T follicular helper cell (primary cell): ENCODE measurements around the gene KIRREL3.

Experiments
- DNase-seq: peaks from one replicate; pipeline ENCODE4 v3.0.0-alpha.2; 2020; ENCODE audit warnings: low read depth

KIRREL3 gene

DNA sequence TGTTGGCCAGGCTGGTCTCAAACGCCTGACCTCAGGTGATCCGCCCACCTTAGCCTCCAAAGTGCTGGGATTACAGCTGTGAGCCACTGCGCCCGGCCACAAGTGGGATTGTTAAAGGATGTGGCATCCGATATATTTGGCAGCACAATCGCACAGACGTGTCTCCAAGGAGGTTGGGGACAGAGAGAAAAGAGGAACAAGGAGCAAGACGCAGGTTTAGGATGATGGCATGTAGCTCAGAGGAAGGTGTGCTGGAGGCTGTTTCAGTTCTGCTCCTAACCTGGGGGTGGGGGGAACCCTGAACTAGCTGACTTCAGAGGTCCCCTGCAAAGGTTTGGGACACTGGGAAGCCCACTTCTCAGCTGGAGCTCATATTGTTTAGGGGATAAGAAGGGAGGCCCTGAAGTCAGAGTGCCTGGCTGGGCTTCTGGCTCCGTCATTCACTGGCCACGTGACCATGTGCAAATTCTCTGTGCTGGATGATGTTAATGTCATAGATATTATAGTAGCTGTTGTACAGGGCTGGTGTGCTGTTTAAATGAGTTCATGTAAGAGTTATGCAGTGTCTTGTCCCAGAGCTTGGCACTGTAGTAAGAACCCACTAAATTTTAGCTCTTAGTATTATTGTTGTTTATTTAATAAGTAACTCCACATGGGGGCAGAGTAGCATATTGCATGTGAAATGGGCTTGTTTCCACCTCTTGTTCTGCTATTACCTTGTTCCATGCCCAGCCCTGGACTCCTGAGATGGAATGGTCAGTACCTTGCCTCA lies 515.4 kb downstream of the KIRREL3 start:
- no peak for DNase-seq

DNA sequence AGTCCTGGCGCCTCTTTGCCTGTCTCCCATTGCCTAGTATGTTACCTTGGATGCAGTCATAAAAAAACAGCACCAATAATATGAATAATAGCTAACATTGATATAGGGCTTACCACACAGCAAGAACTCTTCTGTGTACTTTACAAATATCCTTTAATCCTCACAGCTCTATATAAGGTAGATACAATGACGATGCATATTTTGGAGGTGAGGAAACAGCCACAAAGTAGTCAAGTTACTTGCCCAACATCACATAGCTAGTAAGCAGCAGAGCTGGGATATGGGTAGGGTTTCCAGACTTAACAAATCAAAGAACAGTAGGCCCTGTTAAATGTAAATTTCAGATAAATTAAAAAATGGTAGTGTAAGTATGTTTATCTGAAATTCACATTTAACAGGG lies 516.3 kb downstream of the KIRREL3 start:
- DNase-seq, result no peak

DNA sequence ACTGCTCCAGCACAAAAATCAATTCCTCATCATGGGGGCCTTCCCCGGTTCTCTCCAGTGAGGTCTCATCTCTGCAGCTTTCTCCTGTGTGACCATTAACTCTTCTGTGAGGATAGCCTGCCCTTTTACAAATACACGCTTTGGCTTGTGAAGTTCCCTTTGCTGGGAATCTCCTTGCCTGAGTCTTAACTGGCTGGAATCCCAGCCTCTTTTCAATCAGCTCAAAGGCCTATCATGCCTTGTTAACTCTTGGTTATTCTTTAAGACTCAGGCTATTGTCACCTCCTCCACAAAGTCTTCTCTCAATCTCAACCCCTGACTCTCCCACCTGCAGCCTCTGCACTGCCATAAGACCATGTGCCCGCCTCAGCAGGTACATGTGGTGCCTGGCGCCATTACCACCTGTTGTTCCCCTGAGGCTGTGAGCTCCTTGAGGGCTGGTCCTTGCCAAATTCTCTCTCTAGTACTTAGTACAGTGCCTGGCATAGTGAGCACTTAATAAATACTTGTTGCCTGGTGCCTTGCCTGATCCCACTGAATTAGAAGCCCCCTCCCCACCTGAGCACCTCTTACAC lies 516.9 kb downstream of the KIRREL3 start:
- no peak for DNase-seq

DNA sequence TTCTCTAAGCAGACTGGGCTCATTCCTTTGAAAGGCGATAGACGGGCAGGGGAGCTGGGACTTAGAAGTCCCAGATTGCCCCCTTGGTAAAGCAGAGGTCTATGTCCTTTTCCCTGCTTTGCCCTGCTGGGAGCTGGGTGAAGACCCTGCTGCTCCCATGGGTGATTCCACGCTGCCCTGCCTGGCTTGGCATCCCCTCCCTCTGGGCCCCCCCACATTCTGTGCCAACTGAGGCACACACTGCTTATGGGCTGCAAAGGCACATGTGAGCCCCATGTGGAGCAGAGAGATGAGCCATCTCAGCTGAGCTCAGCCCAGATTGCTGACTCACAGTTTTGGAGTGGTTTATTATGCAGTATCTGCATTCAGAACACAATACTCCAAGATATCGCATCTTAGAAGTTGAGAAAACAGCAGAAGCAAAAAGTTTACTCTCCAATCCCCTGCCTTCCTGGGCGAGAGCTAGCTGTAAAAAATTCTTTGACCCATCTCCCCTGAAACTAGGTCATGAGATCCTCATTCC lies 517.9 kb downstream of the KIRREL3 start:
- no peak for DNase-seq

DNA sequence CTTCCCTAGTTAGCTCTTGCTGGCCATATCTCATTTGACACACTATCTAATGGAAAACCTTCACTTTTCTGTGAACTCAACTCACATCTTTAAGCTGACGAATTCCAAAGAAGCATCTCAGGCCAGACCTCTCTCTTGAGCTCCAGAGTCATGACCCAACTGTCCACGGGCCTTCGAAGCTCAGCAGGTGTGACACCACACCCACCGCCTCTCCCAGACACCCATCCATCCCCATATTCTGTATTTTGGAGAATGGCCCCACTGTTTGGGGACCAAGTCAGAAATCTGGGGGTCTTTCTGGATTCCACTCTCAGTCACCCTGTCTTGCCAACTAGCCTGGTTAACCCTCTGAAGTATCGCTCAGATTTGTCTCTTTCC lies 519.3 kb downstream of the KIRREL3 start:
- no peak for DNase-seq

DNA sequence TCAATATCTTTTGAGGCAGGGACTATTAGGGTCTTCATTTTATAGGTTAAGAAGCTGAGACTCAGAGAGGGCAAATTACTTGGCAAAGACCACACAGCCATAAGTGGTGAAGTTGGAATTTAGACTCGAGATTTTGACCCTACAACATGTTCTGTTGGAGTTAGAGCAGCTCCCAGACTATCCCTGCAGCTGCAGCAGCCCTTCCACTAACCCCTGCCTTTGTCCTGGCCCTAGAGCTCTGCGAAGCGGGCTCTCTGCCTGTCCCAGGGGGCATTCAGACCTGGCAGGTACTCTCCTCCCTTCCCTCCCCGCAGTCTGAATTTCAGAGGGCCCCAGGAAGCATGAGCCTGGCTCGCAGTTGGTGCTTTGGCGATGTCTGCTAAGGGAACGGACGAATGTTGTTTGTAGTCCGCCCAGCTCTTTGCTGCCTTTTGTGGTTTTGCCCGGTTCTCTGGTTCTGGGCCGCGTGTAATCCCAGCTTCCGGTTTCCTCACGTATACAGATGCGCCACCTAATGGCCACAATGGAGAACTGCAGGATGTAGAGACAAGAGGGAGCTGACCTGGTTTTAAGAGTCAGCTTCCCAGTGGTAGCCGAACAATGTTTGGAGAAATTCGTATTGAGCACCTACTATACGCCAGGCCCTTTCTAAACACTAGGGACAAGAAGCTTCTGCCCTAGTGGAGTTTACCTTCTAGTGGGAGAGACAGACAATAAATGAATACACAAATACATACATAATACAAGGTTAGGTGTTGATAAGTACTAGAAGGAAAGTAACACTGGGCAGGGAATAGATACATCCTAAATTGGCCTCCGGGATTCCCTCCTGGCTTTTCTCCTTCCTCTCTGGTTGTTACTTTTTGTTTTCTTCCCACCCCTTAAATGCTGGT lies 519.9 kb downstream of the KIRREL3 start:
- DNase-seq, result peak; percentile 47

DNA sequence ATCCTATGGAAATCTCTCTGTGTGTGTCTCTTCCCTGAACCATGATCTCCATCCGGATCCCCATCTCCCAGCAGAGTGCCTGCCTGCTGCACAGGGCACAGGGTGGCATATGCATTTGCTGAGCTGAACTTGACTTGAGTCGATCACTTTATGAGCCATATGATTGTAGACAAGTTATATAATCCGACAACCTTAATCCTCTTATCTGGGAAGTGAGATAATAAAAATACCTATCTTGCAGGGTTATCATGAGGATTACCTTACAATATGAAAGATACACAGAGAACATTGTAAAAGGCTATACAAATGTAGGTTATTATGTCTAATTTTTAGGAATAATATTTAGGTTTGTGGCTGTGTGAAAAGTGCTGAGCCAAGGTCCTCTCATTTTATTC lies 520.6 kb downstream of the KIRREL3 start:
- DNase-seq, result no peak

DNA sequence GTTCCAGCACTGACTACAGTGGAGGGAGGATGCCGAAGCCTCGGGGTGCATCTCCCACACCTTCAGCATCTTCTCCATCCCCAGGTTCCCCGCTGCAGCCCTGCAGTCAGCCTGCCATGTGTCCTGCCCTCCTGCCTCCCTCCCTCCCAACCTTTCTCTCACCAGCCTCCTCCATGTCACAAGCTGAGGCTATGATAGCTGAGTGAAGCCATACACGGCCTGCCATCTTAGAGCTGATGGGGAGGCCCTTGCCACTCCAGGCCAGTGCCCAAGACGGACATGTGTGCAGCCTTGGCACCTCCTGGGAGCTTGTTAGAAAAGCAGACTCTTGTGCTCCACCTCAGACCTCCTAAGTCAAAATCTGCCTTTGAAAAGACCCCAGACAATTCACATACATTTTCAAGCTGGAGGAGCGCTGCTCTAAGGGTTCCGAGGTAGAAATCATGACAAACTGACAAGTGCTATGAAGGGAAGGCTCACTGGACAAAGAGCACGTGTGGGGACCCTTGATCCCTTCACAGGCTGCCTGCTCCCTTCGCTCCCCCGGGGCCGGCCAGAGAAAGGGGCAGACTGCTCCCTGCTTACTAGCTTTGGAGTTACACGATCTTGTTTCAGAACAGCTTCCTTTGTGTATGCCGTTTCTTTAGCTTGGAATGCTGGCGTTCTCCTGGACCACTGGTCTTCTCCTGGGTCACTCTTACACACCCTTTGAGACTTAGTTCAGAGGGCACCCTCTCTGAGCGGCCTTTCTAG lies 521.2 kb downstream of the KIRREL3 start:
- no peak for DNase-seq

DNA sequence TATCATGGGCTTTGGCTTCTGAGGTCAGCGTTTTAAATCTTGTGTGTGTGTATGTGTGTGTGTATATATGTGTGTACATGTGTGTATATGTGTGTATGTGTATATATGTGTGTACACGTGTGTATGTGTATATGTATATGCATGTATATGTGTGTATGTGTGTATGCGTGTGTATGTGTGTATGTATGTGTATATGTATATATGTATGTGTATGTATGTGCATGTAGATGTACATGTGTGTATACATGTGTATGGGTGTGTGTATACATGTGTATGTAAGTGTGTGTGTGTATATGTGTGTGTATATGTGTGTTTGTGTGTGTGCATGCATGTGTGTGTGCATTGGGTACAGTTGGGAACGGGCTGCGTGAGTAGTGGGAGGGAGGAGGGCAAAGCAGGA lies 522.1 kb downstream of the KIRREL3 start:
- no peak for DNase-seq

DNA sequence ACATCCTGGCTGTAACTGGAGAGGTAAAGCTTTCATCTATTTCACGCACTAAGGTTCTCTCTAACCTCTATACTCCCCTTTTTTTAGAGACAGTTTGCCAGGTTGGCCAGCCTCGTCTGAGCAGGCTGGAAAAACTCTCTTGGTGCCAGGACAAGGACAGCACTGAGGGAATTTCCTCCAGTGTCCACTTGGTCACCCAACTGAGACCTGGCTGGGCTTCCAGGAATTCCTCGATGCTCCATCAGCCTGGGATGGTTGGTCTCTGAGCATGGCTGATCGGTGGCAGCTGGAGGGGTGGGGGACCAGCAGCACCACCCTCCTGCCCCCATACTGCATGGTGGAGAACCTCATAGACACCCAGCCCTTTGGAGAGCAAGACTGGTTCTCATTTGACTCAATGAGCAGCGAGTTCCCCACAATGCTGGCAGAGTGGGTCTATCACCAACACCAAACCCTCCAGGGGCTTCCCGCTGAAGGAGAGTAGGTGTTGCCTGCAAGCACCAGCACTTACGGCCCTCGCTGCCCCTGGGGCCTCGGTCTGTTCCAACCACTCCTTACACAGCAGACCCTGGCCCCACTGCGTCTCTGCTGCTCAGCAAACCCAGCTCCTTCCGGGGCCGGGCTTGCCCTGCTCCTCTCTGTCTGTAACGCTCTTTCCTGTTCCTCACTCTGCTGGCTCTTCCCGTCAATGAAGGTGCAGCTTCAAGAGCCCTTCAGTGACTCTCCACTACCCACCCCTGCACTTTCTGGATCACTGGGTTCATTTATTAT lies 522.9 kb downstream of the KIRREL3 start:
- DNase-seq, result no peak

DNA sequence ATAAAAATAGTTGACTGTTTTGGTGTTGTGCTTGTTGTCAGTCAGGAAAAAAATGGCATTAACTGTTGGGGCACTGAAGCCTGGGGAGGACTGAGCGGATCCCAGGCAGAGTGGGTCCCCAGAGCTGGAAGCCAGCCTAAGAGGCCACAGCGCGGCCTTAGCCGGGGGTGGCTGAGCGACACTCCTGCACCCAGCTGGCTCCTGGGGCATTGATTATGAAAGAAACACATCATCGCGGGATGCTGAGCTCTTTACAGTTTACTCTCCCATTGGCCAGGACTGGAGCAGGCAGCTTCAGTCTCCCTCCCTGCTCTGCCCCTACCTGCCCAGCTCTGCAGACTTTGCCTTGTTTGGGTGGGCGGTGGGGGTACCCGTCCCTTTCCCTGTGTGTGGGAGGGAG lies 523.6 kb downstream of the KIRREL3 start:
- DNase-seq, result no peak

DNA sequence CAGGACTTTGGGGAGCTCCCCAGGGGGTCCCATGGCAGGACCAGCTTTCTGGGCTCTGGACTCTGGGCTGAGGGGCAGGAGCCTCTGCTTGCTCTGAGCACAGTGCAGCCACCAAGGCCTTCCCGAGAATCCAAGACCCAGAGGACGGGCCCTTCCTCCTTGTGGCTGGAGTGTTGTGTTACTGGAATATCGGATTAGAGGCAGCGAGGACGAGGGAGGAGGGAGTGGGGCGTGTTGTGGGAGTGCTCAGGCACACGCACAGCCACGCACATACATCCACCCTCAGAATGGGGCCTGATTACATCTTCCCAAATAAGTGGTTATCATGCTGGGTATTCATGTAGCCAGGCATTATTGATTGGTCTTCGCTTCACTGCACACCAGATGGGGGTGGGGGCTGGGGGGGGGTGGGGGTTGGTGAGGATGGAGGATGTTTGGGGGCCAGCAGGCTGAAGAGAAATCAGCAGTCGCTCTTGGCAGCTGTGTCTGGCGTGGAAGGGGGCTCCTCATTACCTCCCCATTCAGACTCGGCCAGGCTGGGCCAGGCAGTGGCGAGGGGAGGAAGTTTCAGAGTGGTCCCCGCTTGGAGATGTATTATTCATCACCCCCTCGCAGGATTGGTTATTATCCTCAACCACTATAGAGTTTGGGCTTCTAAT lies 524.2 kb downstream of the KIRREL3 start:
- no peak for DNase-seq

DNA sequence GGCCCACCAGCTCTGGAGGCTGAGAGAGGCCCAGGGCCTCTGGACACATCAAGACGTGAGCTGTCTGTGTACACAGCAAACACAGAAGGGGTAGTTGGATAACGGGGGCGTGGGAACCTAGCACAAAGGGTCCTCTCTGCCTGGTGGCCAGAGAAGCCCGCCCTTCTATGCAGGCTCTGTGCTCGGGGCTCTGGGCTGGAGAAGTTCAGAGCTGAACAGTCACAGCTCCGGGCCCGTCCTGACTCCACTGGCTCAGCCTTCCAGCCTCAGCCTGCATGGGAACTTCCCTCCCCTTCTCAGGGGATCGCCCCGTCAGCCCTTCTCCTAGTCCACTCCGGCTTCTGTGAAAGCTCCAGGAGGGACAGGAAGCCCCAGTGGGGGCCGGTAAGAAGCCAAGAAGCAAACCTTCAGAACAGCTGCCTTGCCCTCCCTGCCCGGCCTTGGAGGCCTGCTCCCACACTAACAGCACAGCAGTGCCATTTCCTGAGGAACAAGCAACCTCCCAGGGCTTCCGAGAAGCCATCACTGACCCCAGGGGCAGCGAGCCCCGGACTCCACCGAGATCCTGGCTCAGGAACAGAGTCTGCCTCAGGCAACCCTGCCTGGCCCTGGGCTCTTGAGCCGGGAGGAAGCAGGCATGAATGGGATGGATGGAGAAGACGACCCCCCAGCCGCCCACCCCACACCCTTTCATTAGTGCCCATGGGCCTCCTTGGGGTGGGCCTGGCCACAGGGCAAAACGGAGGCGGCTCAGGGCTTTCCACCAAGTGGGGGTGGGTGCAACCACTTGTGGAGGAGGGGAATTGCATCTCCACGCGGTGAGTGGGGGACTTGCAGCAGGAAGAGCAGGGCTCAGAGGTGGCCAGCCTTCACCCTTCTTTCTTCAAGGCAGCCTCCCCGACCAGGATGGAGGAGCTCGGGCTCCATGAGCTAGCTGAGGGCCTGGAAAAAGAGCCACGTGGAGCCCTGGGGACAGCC lies 525.3 kb downstream of the KIRREL3 start:
- no peak for DNase-seq

DNA sequence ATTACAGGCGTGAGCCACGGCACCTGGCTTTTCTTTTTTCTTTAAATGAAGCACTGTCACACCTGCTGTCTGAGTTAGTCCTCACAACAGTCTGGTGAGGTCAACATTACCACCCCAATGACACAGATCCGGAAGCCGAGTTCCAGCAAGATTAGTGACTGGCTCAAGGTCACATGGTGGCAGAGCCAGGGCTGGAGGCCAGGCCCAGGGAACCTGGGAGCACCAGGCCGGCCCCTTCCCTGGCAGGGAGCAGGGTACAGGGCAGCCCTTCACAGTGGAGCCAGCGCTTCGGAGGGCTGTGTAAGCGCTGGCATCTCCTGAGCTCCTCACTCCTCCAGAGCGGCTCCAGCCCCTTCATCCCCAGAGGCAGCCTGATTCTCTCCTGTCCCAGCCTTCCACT lies 526.4 kb downstream of the KIRREL3 start:
- DNase-seq, result no peak

DNA sequence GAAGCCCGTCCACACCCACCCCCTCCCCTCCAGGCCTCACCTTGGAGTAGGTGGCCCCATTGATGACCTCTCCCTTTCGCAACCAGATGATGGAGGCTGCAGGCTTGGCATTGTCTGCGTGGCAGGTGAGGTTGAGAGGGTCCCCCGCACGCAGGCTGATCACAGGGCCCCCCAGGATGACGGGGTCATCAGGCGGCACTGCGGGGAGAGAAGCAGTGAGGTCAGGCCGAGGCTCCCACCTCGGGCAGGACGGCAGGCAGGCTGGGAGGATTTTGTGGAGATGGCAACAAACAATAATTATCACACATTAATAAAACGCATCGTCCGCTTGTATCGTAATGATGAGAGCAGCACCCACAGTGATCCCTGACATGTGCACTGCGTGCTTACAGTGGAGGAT lies 527.3 kb downstream of the KIRREL3 start:
- no peak for DNase-seq

DNA sequence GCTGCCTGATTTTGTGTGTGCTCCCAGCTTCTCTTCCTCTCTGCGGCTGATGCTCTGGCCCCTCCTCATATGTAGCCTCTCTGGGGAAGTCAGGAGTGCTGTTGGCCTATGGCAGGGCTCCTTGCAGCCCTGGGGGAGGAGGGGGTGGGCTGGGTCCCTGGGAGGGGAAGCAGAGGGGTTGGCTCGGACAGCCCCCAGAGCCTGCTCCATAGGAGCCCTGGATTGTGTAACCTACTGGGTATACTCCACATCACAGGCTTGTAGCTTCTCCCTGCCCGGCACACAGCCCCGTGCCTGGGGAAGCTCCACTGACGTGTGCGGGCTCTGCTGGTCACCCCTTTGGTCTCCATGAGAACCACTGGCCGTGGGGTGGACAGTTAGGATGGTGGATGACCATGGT lies 531.3 kb downstream of the KIRREL3 start:
- no peak for DNase-seq

DNA sequence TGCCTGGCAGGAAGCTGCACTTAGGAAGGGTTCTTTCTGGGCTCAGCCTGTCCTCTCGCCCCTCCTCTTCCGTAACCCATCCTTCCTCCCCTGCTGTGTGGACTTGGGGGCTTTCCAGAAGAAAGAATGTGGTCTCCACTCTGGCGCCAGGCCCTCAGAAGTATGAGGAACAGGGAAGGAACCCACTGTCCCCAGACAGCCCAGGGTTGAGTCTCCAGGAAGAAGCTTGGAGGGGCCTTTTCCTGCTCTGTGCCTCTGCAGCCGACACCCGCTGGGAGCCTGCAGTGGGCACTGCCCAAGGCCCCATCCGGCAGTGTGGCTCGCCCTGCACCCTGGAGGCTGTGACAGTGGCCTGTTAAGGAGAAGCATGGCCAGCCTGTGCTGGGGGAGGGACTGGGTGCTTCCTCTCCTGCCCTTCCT lies 532.5 kb downstream of the KIRREL3 start:
- no peak for DNase-seq

DNA sequence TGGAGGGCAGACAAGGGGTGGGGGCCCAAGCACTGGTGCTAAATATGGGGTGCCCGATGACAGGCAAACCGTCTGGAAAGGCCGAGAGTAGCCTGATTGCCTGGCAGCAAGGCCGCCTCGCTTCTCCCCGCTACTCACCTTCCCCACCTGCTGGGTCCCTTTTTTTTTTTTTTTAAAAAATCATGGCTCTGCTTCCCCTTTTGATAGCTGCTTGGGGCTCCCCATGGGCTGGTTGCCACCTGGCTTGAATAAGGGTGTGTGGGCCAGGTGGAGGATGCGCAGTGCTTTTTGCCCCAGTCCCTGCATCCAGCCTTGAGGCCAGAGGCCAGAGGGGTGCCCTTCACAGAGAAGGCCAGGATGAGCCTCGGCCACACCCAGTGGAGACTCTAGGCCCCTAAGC lies 533.1 kb downstream of the KIRREL3 start:
- DNase-seq, result no peak

DNA sequence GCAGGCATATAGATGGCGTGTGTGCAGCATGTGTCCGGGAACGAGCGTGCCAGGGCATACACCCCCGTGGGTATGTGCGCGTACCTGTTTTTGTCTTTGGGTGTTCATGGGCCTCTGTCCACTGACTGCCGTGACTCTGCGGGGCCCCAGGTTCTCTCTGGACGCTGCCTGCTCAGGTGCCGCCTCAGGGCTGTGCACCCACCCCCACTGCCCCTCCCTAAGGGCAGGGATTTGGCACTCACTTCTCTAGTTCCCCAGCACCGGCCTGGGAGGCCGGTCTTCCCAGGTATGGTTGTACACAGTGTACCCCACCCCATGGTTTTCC lies 533.6 kb downstream of the KIRREL3 start:
- DNase-seq, result no peak
